Prostate gland (tissue), 2 donors: ENCODE data around the gene ASCC3. TPM values are rescaled to one million over a fixed set of nuclear protein-coding genes. Genes with fewer than 3 reads are reported as not detected.

Source experiments
- DNase-seq: peaks from one replicate; pipeline ENCODE4 v3.0.0-alpha.2; 2019; ENCODE audit warnings: low spot score
- H3K27ac ChIP-seq, 2 donors: fragments of 200-600 bp; sonication (generic); 2 replicates each; pipeline ENCODE4 v1.5.1; 2017 to 2019
- H3K27me3 ChIP-seq: fragments of 200-600 bp; sonication (generic); replicated peaks from 2 replicates; pipeline ENCODE4 v1.5.1; 2019; ENCODE audit not compliant: insufficient read depth
- H3K36me3 ChIP-seq, 2 donors: fragments of 200-600 bp; sonication (generic); 1 replicate in 1 of 2; 2 replicates in 1 of 2; pipeline versions ENCODE4 v1.5.1 to v1.8.1; 2017 to 2019
- H3K4me1 ChIP-seq: fragments of 200-600 bp; sonication (generic); replicated peaks from 2 replicates; pipeline ENCODE4 v1.5.1; 2019
- H3K4me3 ChIP-seq, 2 donors: fragments of 200-600 bp; sonication (generic); 2 replicates each; pipeline ENCODE4 v1.5.1; 2017 to 2019
- H3K9me3 ChIP-seq: fragments of 200-600 bp; sonication (generic); 2 replicates; pipeline ENCODE4 v1.5.1; 2017
- POLR2A ChIP-seq: fragments of 450-650 bp; IDR thresholded peaks from one replicate; pipeline ENCODE4 v1.6.1; 2016; ENCODE audit warnings: antibody characterized with exemption, mild to moderate bottlenecking
- POLR2AphosphoS5 ChIP-seq: sonication (generic); formaldehyde crosslinking; IDR thresholded peaks from one replicate; pipeline ENCODE4 v1.6.1; 2017; ENCODE audit warnings: antibody characterized with exemption
- WGBS: methylation state at CpG from one replicate; pipeline ENCODE4 v1.1.5; 2018; 5-methylcytosine and 5-hydroxymethylcytosine counted together
- intact Hi-C: fragments of 100-400 bp; cut with DNase I; formaldehyde crosslinking; loops from one replicate; pipeline ENCODE4 v1.14.2; 2022
- total RNA-seq, 2 donors: library from RNA; depleted of rRNA; stranded (reverse); fragments of >200 nt; gene quantifications; one replicate each; pipeline ENCODE4 v1.1.0, GENCODE V29; 2016
- TF ChIP-seq, protein P1 (sequence below), 4 experiments: fragments of 200-600 bp in 2 of 4; fragments of 450-650 bp in 2 of 4; sonication (generic) in 2 of 4; IDR thresholded peaks; 1 replicate in 3 of 4; 2 replicates in 1 of 4; pipeline ENCODE4 v1.5.1; 2016 to 2019; ENCODE audit warnings: antibody characterized with exemption in 4 of 4, mild to moderate bottlenecking in 2 of 4, moderate library complexity in 2 of 4

ASCC3 gene
- total RNA-seq, 2 donors from 2014 or later, result 27.6 to 35.9 TPM

DNA sequence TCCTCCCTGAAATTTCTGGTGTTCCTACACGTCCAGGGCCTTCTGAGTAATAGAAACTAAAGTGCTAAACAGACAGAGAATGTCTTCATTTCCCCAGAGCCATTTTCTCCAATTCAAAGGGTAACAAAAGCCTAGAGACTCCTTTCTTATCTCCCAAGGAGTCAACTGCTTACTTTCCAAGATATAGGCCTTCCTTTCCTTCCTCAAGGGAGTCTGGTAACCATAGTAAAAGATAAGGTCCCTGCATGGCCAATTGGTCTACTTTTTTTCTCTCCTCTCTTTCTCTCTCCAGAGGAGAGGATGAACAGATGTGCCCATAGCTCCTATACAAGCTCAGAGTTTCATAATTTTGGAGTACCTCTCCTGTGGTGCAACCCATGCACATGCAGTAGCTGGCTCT is 185.7 kb downstream of the ASCC3 start:
- TF ChIP-seq POLR2AphosphoS5 (no peak), POLR2A (no peak)
- TF ChIP-seq, protein P1, sequence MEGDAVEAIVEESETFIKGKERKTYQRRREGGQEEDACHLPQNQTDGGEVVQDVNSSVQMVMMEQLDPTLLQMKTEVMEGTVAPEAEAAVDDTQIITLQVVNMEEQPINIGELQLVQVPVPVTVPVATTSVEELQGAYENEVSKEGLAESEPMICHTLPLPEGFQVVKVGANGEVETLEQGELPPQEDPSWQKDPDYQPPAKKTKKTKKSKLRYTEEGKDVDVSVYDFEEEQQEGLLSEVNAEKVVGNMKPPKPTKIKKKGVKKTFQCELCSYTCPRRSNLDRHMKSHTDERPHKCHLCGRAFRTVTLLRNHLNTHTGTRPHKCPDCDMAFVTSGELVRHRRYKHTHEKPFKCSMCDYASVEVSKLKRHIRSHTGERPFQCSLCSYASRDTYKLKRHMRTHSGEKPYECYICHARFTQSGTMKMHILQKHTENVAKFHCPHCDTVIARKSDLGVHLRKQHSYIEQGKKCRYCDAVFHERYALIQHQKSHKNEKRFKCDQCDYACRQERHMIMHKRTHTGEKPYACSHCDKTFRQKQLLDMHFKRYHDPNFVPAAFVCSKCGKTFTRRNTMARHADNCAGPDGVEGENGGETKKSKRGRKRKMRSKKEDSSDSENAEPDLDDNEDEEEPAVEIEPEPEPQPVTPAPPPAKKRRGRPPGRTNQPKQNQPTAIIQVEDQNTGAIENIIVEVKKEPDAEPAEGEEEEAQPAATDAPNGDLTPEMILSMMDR (IDR thresholded peaks at IDR 0.05), result no peak
- H3K9me3 ChIP-seq, result no peaks in the 10 kb centered on the region
- no peak for DNase-seq
- 87% methylated on average over 1 of the region's 1 CpG for WGBS
- no peak overlapping the region for H3K4me3 ChIP-seq
- no peaks in the 10 kb centered on the region for H3K27me3 ChIP-seq
- no peaks in the 10 kb centered on the region for H3K36me3 ChIP-seq
- H3K4me1 ChIP-seq, result no peaks in the 10 kb centered on the region
- H3K27ac ChIP-seq, result no peak overlapping the region
- intact Hi-C loops, result no loop called here

DNA sequence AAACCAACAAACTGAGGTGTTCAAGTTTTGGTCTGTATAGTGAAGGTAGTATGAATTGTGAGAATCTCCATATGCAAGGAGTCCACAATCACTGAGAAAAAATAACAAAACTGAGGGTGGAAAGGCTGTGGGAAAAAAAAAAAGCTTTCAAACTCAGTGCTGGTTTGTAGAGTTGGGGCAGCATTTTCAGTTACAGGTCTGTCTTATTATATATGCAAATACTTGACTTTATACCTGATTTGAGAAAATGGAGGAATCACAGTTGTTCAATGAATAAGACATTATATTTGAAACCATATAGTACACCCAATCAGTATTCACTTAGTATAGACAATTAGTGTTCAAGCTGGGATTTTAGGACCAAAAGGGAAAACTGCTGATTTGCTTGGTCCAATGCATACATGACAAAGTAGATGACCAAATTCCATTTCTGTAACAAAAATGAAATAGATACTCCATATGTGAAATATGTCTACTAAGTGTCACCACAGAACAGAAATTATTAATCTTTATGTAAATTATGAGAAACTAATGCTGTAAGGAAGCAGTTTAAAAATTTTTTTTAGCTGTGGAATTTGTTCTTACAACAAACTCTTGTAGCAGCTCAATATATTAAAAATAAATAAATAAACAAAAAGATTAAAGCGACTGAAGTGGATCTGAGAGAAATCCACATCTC is 187.7 kb downstream of the ASCC3 start:
- WGBS, result 95% methylated on average over 1 of the region's 1 CpG
- Histone ChIP-seq H3K36me3 (no peaks in the 10 kb centered on the region), H3K4me3 (no peak overlapping the region), H3K27ac (no peak overlapping the region), H3K4me1 (no peaks in the 10 kb centered on the region), H3K27me3 (no peaks in the 10 kb centered on the region), H3K9me3 (no peaks in the 10 kb centered on the region)
- intact Hi-C loops, result no loop called here
- DNase-seq, result no peak
- TF ChIP-seq, protein P1 (IDR thresholded peaks at IDR 0.05), result no peak
- TF ChIP-seq POLR2A, result no peak
- no peak for TF ChIP-seq POLR2AphosphoS5

DNA sequence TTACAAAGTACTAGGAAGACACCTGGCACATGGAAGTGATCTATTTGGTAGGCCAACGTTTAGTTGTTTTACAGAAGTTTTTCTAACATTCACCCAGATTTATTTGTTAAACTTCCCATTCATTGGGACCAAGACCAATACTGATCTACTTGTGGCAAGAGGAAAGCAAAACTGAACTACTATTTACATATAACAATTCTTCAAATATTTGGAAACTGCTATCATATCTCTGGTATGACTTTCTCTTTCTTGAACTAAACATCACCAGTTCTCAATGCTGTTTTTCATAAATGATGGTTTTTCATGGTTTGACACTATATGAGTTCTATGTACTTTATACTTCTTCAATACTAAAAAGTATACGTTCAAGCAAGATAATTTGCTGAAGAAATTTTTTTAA is 189.2 kb downstream of the ASCC3 start:
- no peak overlapping the region for H3K27ac ChIP-seq
- H3K27me3 ChIP-seq, result no peaks in the 10 kb centered on the region
- 70% methylated on average over 2 of the region's 2 CpGs for WGBS
- H3K4me3 ChIP-seq, result no peak overlapping the region
- DNase-seq, result no peak
- TF ChIP-seq POLR2AphosphoS5 (no peak), POLR2A (no peak)
- TF ChIP-seq, protein P1 (IDR thresholded peaks at IDR 0.05), result no peak
- no peaks in the 10 kb centered on the region for H3K36me3 ChIP-seq
- intact Hi-C loops, result no loop called here
- no peaks in the 10 kb centered on the region for H3K9me3 ChIP-seq
- H3K4me1 ChIP-seq, result no peaks in the 10 kb centered on the region

DNA sequence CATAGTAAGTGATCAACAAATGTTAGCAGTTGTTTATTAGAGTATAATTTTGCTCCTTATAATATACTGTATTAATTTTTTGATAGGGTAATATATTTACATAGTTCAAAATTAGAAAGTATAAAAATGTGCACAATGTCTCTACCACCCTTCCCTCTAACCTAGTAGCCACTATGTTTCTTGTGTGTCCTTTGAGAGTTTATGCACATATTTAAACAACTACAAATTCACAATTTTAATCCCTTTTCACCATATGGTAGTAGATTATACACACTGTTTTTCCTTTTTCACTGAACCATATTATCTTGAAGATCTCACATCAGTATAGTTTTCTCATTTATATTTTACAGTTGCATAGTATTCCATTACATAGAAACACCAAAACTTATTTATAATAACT is 194.9 kb downstream of the ASCC3 start:
- intact Hi-C loops, result no loop called here
- Histone ChIP-seq H3K9me3 (no peaks in the 10 kb centered on the region), H3K27me3 (no peaks in the 10 kb centered on the region), H3K27ac (no peak overlapping the region), H3K36me3 (no peaks in the 10 kb centered on the region), H3K4me3 (no peak overlapping the region), H3K4me1 (no peaks in the 10 kb centered on the region)
- DNase-seq, result no peak
- TF ChIP-seq POLR2A (no peak), POLR2AphosphoS5 (no peak)
- TF ChIP-seq, protein P1 (IDR thresholded peaks at IDR 0.05), result no peak

DNA sequence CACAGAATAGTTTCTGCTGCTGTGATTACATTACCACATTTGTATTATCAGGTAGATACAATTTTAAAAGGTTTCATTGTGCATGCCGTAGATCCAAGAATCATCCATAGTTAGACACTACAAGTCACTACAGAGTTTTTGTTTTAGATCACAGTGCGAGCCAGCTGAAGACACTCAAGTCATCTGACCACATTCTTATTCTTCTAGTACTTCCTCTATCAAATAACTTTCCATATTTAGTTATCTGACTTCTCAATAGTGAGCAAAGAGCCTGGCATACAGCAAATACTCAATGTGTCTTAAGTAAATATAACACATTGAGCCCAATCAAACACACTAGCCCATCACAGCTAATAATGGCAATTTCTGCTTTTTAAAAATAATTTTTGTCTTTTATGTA is 195.4 kb downstream of the ASCC3 start:
- Histone ChIP-seq H3K4me1 (no peaks in the 10 kb centered on the region), H3K27me3 (no peaks in the 10 kb centered on the region), H3K9me3 (no peaks in the 10 kb centered on the region), H3K27ac (no peak overlapping the region), H3K36me3 (no peaks in the 10 kb centered on the region), H3K4me3 (no peak overlapping the region)
- TF ChIP-seq, protein P1 (IDR thresholded peaks at IDR 0.05), result no peak
- no peak for TF ChIP-seq POLR2AphosphoS5
- no peak for TF ChIP-seq POLR2A
- WGBS, result 96% methylated on average over 2 of the region's 2 CpGs
- intact Hi-C loops, result no loop called here
- no peak for DNase-seq
